ENCODE results near the gene MB. TPM values are rescaled to one million over a fixed set of nuclear protein-coding genes. Genes with fewer than 3 reads are reported as not detected.

The MB gene
- total RNA-seq, 1 experiment from 2014 or later, result 0.77 TPM

DNA sequence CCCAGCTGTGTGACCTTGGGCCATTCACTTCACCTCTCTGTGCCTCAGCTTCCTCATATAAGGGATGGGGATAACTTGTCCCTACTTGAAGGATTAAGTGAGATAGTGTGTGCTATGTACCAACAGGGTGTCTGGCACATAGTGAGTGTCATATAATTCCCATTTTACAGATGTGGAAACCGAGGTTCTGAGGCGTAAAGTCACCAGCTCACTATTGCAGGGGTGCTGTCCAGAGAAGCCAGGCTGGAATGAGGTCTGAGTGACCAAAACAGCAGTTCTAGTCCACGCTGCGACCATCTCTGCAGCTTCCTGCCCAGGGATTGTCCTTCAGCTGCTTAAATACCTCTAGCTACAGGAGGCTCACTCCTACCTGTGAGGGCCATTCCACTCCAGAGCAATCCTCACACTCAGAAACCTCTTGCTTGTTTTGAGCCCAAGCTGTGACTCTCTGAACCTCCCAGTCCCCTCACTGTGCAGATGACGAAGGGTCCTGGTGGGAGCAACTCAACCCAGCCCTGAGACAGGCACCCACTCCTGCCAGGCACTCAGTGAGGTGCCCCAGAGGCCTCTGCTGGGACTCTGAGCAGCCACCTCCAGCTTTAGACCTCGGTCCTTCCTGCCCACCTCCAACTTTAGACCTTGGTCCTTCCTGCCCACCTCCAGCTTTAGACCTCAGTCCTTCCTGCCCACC, 5.8 kb downstream of the MB start:
- H3K4me3 Mint-ChIP-seq (ENCODE audit: unreplicated experiment), result no peak overlapping the region
- intact Hi-C loops (cut with micrococcal nuclease; ENCODE audit: unreplicated experiment), result no loop called here
- no peaks in the 10 kb centered on the region for H3K9me3 Mint-ChIP-seq (ENCODE audit: unreplicated experiment)
- Histone ChIP-seq H3K27me3 (replicated peaks; ENCODE audit: control insufficient read depth, insufficient read depth, low read length) (no peaks in the 10 kb centered on the region), H3K4me3 (ENCODE audit: low read depth, low read length) (no peak overlapping the region), H3K36me3 (ENCODE audit: control insufficient read depth, insufficient read depth, low read length) (no peaks in the 10 kb centered on the region), H3K9me3 (no peaks in the 10 kb centered on the region), H3K4me1 (no peaks in the 10 kb centered on the region; the same call in 1 of the 2 replicates)
- H3K4me1 Mint-ChIP-seq (ENCODE audit: low read depth, unreplicated experiment), result no peaks in the 10 kb centered on the region
- no peaks in the 10 kb centered on the region for H3K36me3 Mint-ChIP-seq (ENCODE audit: insufficient read depth, unreplicated experiment)
- no TSS peak for BruUV-seq (replicated peaks)
- H3K27me3 Mint-ChIP-seq (ENCODE audit: insufficient read depth, unreplicated experiment), result peaks cover 3% of the 10 kb centered on the region
- TF ChIP-seq, protein P1, sequence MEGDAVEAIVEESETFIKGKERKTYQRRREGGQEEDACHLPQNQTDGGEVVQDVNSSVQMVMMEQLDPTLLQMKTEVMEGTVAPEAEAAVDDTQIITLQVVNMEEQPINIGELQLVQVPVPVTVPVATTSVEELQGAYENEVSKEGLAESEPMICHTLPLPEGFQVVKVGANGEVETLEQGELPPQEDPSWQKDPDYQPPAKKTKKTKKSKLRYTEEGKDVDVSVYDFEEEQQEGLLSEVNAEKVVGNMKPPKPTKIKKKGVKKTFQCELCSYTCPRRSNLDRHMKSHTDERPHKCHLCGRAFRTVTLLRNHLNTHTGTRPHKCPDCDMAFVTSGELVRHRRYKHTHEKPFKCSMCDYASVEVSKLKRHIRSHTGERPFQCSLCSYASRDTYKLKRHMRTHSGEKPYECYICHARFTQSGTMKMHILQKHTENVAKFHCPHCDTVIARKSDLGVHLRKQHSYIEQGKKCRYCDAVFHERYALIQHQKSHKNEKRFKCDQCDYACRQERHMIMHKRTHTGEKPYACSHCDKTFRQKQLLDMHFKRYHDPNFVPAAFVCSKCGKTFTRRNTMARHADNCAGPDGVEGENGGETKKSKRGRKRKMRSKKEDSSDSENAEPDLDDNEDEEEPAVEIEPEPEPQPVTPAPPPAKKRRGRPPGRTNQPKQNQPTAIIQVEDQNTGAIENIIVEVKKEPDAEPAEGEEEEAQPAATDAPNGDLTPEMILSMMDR (IDR thresholded peaks at IDR 0.05; ENCODE audit: insufficient read depth in 1 of 2, low read depth in 1 of 2, low read length in 1 of 2, severe bottlenecking in 1 of 2, unreplicated experiment in 1 of 2), result no peak
- POLR2A ChIA-PET, result no interaction called here
- H3K27ac Mint-ChIP-seq (ENCODE audit: unreplicated experiment), result no peak overlapping the region
- CTCF ChIA-PET, result no interaction called here
- DNase-seq, result no peak

DNA sequence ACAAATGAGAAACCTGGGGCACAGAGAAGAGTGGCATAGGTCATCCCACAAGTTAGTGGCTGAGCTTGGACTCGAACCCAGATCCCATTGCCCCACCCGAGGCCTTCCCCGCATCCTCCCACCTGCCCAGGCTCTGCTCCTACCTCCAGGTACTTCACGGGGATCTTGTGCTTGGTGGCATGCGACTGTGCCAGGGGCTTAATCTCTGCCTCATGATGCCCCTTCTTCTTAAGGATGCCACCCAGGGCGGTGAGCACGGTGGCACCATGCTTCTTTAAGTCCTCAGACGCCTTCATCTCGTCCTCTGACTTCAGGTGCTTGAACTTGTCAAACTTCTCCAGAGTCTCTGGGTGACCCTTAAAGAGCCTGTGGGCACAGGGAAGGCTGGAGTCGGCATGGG, 6.4 kb downstream of the MB start:
- Mint-ChIP-seq H3K9me3 (ENCODE audit: unreplicated experiment) (no peaks in the 10 kb centered on the region), H3K4me3 (ENCODE audit: unreplicated experiment) (no peak overlapping the region), H3K4me1 (ENCODE audit: low read depth, unreplicated experiment) (no peaks in the 10 kb centered on the region), H3K27me3 (ENCODE audit: insufficient read depth, unreplicated experiment) (peaks cover 3% of the 10 kb centered on the region), H3K27ac (ENCODE audit: unreplicated experiment) (no peak overlapping the region), H3K36me3 (ENCODE audit: insufficient read depth, unreplicated experiment) (no peaks in the 10 kb centered on the region)
- Histone ChIP-seq H3K36me3 (ENCODE audit: control insufficient read depth, insufficient read depth, low read length) (no peaks in the 10 kb centered on the region), H3K27me3 (replicated peaks; ENCODE audit: control insufficient read depth, insufficient read depth, low read length) (no peaks in the 10 kb centered on the region), H3K9me3 (no peaks in the 10 kb centered on the region), H3K4me3 (ENCODE audit: low read depth, low read length) (no peak overlapping the region), H3K4me1 (no peaks in the 10 kb centered on the region; the same call in 1 of the 2 replicates)
- intact Hi-C loops (cut with micrococcal nuclease; ENCODE audit: unreplicated experiment), result no loop called here
- TF ChIP-seq, protein P1 (IDR thresholded peaks at IDR 0.05; ENCODE audit: insufficient read depth in 1 of 2, low read depth in 1 of 2, low read length in 1 of 2, severe bottlenecking in 1 of 2, unreplicated experiment in 1 of 2), result no peak
- no TSS peak for BruUV-seq (replicated peaks)
- DNase-seq, result no peak
- ChIA-PET POLR2A (no interaction called here), CTCF (no interaction called here)

DNA sequence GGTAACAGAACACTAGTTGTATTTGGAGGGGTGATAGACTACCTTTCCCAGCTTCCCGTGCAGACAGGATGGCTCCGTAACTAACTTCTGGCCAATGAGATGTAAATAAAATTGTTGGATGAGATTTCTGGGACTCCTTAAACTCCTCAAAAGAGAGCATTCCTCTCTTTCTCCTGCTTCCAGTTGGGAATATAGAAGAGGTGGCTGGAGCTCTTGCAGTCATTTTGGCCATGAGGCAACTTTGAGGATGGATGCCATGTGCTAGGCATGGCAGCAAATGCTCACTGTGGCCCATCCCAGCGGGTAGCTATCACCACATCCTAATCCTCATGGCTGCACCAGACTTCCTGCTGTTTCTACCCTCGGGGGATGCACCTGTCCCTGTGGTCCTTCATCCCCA, 7.4 kb downstream of the MB start:
- Mint-ChIP-seq H3K27ac (ENCODE audit: unreplicated experiment) (no peak overlapping the region), H3K4me1 (ENCODE audit: low read depth, unreplicated experiment) (no peaks in the 10 kb centered on the region), H3K4me3 (ENCODE audit: unreplicated experiment) (no peak overlapping the region), H3K9me3 (ENCODE audit: unreplicated experiment) (no peaks in the 10 kb centered on the region), H3K36me3 (ENCODE audit: insufficient read depth, unreplicated experiment) (no peaks in the 10 kb centered on the region), H3K27me3 (ENCODE audit: insufficient read depth, unreplicated experiment) (peaks cover 3% of the 10 kb centered on the region)
- no peak for DNase-seq
- no peaks in the 10 kb centered on the region for H3K4me1 ChIP-seq
- POLR2A ChIA-PET, result no interaction called here
- H3K9me3 ChIP-seq, result no peaks in the 10 kb centered on the region
- H3K27me3 ChIP-seq (replicated peaks; ENCODE audit: control insufficient read depth, insufficient read depth, low read length), result no peaks in the 10 kb centered on the region
- H3K36me3 ChIP-seq (ENCODE audit: control insufficient read depth, insufficient read depth, low read length), result no peaks in the 10 kb centered on the region
- no peak overlapping the region for H3K4me3 ChIP-seq (ENCODE audit: low read depth, low read length)
- CTCF ChIA-PET, result no interaction called here
- TF ChIP-seq, protein P1 (IDR thresholded peaks at IDR 0.05; ENCODE audit: insufficient read depth in 1 of 2, low read depth in 1 of 2, low read length in 1 of 2, severe bottlenecking in 1 of 2, unreplicated experiment in 1 of 2), result no peak
- BruUV-seq (replicated peaks), result no TSS peak
- intact Hi-C loops (cut with micrococcal nuclease; ENCODE audit: unreplicated experiment), result no loop called here

Data from Caco-2 (cell line).